HL-60 (cell line): ENCODE data around the gene SLC44A5.

Experiments used
- DNase-seq, 2 experiments: peaks; one replicate each; pipeline ENCODE4 v3.0.0-alpha.2; 2010 to 2020; ENCODE audit warnings: low read depth in 1 of 2, low spot score in 1 of 2
- H3K27ac ChIP-seq: fragments of 250-450 bp; sonication (Bioruptor Pico); replicated peaks from 2 replicates; pipeline ENCODE4 v1.5.1; 2020; ENCODE audit warnings: mild to moderate bottlenecking, moderate library complexity
- H3K27me3 ChIP-seq: fragments of 250-450 bp; sonication (Bioruptor Pico); 2 replicates; pipeline ENCODE4 v1.5.1; 2021; ENCODE audit warnings: mild to moderate bottlenecking, moderate library complexity; ENCODE audit not compliant: insufficient read depth, poor library complexity, severe bottlenecking
- H3K4me3 ChIP-seq: replicated peaks from 2 replicates; pipeline ENCODE4 v1.5.1; 2011; ENCODE audit warnings: mild to moderate bottlenecking, control low read depth, low read length; ENCODE audit not compliant: insufficient read depth
- GABPA ChIP-seq: IDR thresholded peaks from 2 replicates; pipeline ENCODE4 v1.6.1; 2012; ENCODE audit warnings: low read depth
- POLR2AphosphoS5 ChIP-seq: IDR thresholded peaks from 2 replicates; pipeline ENCODE4 v1.6.1; 2012; ENCODE audit warnings: low read depth
- REST ChIP-seq: IDR thresholded peaks from 2 replicates; pipeline ENCODE4 v1.6.1; 2012; ENCODE audit warnings: low read depth; ENCODE audit not compliant: insufficient replicate concordance
- SPI1 ChIP-seq: IDR thresholded peaks from 2 replicates; pipeline ENCODE4 v1.6.1; 2012; ENCODE audit warnings: low read depth, mild to moderate bottlenecking, borderline replicate concordance
- TF ChIP-seq, protein P1 (sequence below): IDR thresholded peaks from one replicate; pipeline ENCODE4 v1.5.1; 2011; ENCODE audit warnings: low read length, control low read depth, inconsistent platforms; ENCODE audit not compliant: insufficient read depth

Gene SLC44A5

DNA sequence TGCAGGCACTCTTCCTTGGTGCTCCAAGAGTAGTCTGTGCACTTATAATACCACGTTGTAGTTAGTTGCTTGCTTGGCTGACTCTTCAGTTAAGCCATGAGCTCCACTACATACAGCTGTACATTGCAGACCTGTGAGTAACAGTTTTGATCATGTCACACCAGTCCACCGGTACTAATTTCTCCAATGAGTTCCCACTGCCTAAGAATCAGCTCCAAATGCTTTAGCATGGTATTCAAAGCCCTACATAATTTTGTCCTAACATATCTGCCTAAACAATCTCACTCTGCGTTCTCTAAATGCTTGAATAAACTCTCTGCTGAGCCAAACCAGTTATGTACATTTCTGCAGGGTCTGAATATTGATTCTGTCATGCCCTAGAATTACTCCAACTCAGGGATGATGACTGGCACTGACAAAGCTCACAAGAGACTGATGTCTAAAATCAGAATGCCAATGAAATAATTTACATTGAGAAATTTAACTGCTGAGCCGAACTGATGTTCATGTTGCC, 276.0 kb downstream of the SLC44A5 start:
- H3K27me3 ChIP-seq, result no peaks in the 10 kb centered on the region
- no peak for DNase-seq
- no peak overlapping the region for H3K4me3 ChIP-seq
- H3K27ac ChIP-seq, result no peak overlapping the region
- TF ChIP-seq REST (no peak), SPI1 (no peak), GABPA (no peak), POLR2AphosphoS5 (no peak)
- TF ChIP-seq, protein P1, sequence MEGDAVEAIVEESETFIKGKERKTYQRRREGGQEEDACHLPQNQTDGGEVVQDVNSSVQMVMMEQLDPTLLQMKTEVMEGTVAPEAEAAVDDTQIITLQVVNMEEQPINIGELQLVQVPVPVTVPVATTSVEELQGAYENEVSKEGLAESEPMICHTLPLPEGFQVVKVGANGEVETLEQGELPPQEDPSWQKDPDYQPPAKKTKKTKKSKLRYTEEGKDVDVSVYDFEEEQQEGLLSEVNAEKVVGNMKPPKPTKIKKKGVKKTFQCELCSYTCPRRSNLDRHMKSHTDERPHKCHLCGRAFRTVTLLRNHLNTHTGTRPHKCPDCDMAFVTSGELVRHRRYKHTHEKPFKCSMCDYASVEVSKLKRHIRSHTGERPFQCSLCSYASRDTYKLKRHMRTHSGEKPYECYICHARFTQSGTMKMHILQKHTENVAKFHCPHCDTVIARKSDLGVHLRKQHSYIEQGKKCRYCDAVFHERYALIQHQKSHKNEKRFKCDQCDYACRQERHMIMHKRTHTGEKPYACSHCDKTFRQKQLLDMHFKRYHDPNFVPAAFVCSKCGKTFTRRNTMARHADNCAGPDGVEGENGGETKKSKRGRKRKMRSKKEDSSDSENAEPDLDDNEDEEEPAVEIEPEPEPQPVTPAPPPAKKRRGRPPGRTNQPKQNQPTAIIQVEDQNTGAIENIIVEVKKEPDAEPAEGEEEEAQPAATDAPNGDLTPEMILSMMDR, result no peak

DNA sequence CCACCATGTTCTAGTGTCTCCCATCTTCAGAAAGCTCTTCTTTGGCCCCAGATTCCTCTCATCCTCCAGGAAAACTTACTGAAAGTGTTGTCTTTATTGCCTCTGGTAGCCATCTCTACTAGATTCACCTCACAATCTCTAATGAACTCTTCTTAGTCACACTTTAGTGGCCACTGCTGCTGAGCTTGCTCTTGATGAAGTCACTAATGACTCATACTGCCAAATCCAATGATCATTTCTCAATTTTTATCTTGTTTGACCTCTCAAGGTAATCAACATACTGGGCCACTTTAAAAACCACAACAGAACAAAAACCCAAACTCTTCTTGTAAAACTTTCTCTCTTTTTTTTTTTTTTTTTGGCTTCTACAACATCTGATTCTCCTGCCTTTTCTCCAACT, 280.3 kb downstream of the SLC44A5 start:
- H3K27me3 ChIP-seq, result no peaks in the 10 kb centered on the region
- H3K27ac ChIP-seq, result no peak overlapping the region

GRCh38 chr1:75328691-75329090, 282.2 kb downstream of the SLC44A5 start:
- Histone ChIP-seq H3K27me3 (no peaks in the 10 kb centered on the region), H3K27ac (no peak overlapping the region)
- TF ChIP-seq REST, result no peak
- no peak for TF ChIP-seq GABPA
- TF ChIP-seq, protein P1, result no peak
- no peak for TF ChIP-seq SPI1
- no peak for TF ChIP-seq POLR2AphosphoS5

More for the DNA sequence above, 280.3 kb downstream of the SLC44A5 start:
- TF ChIP-seq, protein P1, result no peak
- TF ChIP-seq GABPA (no peak), SPI1 (no peak), REST (no peak), POLR2AphosphoS5 (no peak)
- no peak for DNase-seq
- no peak overlapping the region for H3K4me3 ChIP-seq

More at GRCh38 chr1:75328691-75329090, 282.2 kb downstream of the SLC44A5 start:
- no peak overlapping the region for H3K4me3 ChIP-seq
- DNase-seq, result no peak
